Keratinocyte (primary cell): ENCODE results near the gene MAGI2. TPM values are rescaled to one million over a fixed set of nuclear protein-coding genes. Genes with fewer than 3 reads are reported as not detected.

ENCODE experiments used
- DNase-seq: peaks from one replicate; pipeline ENCODE4 v3.0.0-alpha.2; 2011; ENCODE audit warnings: low read depth, missing footprints, low spot score
- FAIRE-seq: peaks from 2 replicates; lab custom pipeline; 2011; peaks lifted over from hg19 to GRCh38; lab: Jason Lieb, UNC
- H2AFZ ChIP-seq: 2 replicates; pipeline ENCODE4 v1.6.0; 2012; ENCODE audit warnings: low read length, control low read depth, inconsistent platforms; ENCODE audit not compliant: control insufficient read depth
- H3K27ac ChIP-seq: 2 replicates; pipeline ENCODE4 v1.5.1; 2011; ENCODE audit warnings: low read length; ENCODE audit not compliant: control insufficient read depth, insufficient read depth
- H3K27me3 ChIP-seq: 3 replicates; pipeline ENCODE4 v1.6.0; 2011; ENCODE audit warnings: low read length; ENCODE audit not compliant: control insufficient read depth, insufficient read depth; ENCODE audit errors: extremely low read depth
- H3K36me3 ChIP-seq, 2 experiments: 2 replicates in 1 of 2; 3 replicates in 1 of 2; pipeline ENCODE4 v1.5.1; 2011; ENCODE audit warnings: low read length in 2 of 2, mild to moderate bottlenecking in 1 of 2; ENCODE audit not compliant: control insufficient read depth in 2 of 2, insufficient read depth in 2 of 2; ENCODE audit errors: extremely low read depth in 1 of 2
- H3K4me1 ChIP-seq: 3 replicates; pipeline ENCODE4 v1.5.1; 2011; ENCODE audit warnings: low read length; ENCODE audit not compliant: control insufficient read depth, insufficient read depth; ENCODE audit errors: extremely low read depth
- H3K4me2 ChIP-seq: 3 replicates; pipeline ENCODE4 v1.6.0; 2011; ENCODE audit warnings: low read depth, low read length; ENCODE audit not compliant: control insufficient read depth, insufficient read depth; ENCODE audit errors: extremely low read depth
- H3K4me3 ChIP-seq, 3 experiments: fragments of 200-600 bp in 1 of 3; sonication (generic) in 1 of 3; 2 replicates in 2 of 3; 3 replicates in 1 of 3; pipeline ENCODE4 v1.5.1; 2011 to 2016; ENCODE audit warnings: low read length in 3 of 3, mild to moderate bottlenecking in 3 of 3, control low read depth in 2 of 3, inconsistent platforms in 1 of 3, low read depth in 1 of 3, mixed read lengths in 1 of 3, mixed run types in 1 of 3, moderate library complexity in 1 of 3; ENCODE audit not compliant: control insufficient read depth in 2 of 3, insufficient read depth in 2 of 3; ENCODE audit errors: extremely low read depth in 1 of 3
- H3K79me2 ChIP-seq: 2 replicates; pipeline ENCODE4 v1.6.0; 2012; ENCODE audit warnings: low read length; ENCODE audit not compliant: control insufficient read depth, insufficient read depth
- H3K9ac ChIP-seq: 3 replicates; pipeline ENCODE4 v1.6.0; 2011; ENCODE audit warnings: low read length; ENCODE audit not compliant: control insufficient read depth, insufficient read depth; ENCODE audit errors: extremely low read depth
- H3K9me1 ChIP-seq: 3 replicates; pipeline ENCODE4 v1.6.0; 2011; ENCODE audit warnings: low read length; ENCODE audit not compliant: control insufficient read depth, insufficient read depth; ENCODE audit errors: extremely low read depth
- H3K9me3 ChIP-seq: 2 replicates; pipeline ENCODE4 v1.5.1; 2012; ENCODE audit warnings: low read depth, low read length; ENCODE audit not compliant: control insufficient read depth
- H4K20me1 ChIP-seq: 3 replicates; pipeline ENCODE4 v1.6.0; 2011; ENCODE audit warnings: low read length; ENCODE audit not compliant: control insufficient read depth, insufficient read depth; ENCODE audit errors: extremely low read depth
- EZH2 ChIP-seq: IDR thresholded peaks from one replicate; pipeline ENCODE4 v1.6.1; 2012; ENCODE audit warnings: inconsistent platforms, mild to moderate bottlenecking, low read length, moderate library complexity
- dilution Hi-C: fragments of 300-500 bp; cut with MboI; formaldehyde crosslinking; loops from one replicate; pipeline ENCODE4 v1.7.0; 2020; ENCODE audit warnings: low sequenced_read_pairs; ENCODE audit not compliant: extremely low pct_ligation_motif_present
- polyA plus RNA-seq, 5 experiments: library from polyadenylated mRNA; depleted of rRNA in 3 of 5; stranded (reverse) in 3 of 5; stranded (forward) in 1 of 5; unstranded in 1 of 5; fragments of >200 nt; gene quantifications; 1 replicate in 1 of 5; 2 replicates in 3 of 5; 3 replicates in 1 of 5; pipeline versions ENCODE4 v1.2.1 to v1.2.3, GENCODE V29; 2011 to 2012; ENCODE audit warnings: missing spikeins in 2 of 5, low read depth in 1 of 5, low replicate concordance in 1 of 5
- TF ChIP-seq, protein P1 (sequence below), 3 experiments: IDR thresholded peaks in 1 of 3; conservative IDR thresholded peaks in 1 of 3; optimal IDR thresholded peaks in 1 of 3; 2 replicates in 2 of 3; 3 replicates in 1 of 3; pipeline versions ENCODE3 to v1.5.1; 2011; ENCODE audit warnings: low read length in 3 of 3, mild to moderate bottlenecking in 3 of 3, moderate library complexity in 2 of 3, control low read depth in 1 of 3, inconsistent platforms in 1 of 3; ENCODE audit not compliant: insufficient read depth in 2 of 3; ENCODE audit errors: extremely low read depth in 1 of 3

Gene MAGI2
- polyA plus RNA-seq, 1 donor (not counting 4 experiments of a cell fraction or from before 2014, with no cell fraction given): 0.07 TPM

- Histone ChIP-seq H3K9ac (no peak overlapping the region), H2AFZ (no peak overlapping the region), H3K27ac (no peak overlapping the region), H4K20me1 (no peaks in the 10 kb centered on the region), H3K4me3 (no peak overlapping the region), H3K9me3 (no peaks in the 10 kb centered on the region), H3K27me3 (no peaks in the 10 kb centered on the region), H3K79me2 (no peaks in the 10 kb centered on the region), H3K9me1 (no peaks in the 10 kb centered on the region), H3K4me1 (no peaks in the 10 kb centered on the region), H3K36me3 (no peaks in the 10 kb centered on the region), H3K4me2 (no peak overlapping the region)
- dilution Hi-C loops: no loop called here
- TF ChIP-seq, protein P1, sequence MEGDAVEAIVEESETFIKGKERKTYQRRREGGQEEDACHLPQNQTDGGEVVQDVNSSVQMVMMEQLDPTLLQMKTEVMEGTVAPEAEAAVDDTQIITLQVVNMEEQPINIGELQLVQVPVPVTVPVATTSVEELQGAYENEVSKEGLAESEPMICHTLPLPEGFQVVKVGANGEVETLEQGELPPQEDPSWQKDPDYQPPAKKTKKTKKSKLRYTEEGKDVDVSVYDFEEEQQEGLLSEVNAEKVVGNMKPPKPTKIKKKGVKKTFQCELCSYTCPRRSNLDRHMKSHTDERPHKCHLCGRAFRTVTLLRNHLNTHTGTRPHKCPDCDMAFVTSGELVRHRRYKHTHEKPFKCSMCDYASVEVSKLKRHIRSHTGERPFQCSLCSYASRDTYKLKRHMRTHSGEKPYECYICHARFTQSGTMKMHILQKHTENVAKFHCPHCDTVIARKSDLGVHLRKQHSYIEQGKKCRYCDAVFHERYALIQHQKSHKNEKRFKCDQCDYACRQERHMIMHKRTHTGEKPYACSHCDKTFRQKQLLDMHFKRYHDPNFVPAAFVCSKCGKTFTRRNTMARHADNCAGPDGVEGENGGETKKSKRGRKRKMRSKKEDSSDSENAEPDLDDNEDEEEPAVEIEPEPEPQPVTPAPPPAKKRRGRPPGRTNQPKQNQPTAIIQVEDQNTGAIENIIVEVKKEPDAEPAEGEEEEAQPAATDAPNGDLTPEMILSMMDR (optimal IDR thresholded peaks at IDR 0.05 in 1 of 3, IDR thresholded peaks at IDR 0.05 in 1 of 3, conservative IDR thresholded peaks at IDR 0.05 in 1 of 3; ENCODE audit: extremely low read depth in 1 of 3, insufficient read depth in 2 of 3, low read length in 3 of 3): no peak
- TF ChIP-seq EZH2: no peak
- DNase-seq (no peak), FAIRE-seq (no peak)
Measured at GRCh38 chr7:78368771-78369170, 1084.7 kb downstream of the MAGI2 start.

DNA sequence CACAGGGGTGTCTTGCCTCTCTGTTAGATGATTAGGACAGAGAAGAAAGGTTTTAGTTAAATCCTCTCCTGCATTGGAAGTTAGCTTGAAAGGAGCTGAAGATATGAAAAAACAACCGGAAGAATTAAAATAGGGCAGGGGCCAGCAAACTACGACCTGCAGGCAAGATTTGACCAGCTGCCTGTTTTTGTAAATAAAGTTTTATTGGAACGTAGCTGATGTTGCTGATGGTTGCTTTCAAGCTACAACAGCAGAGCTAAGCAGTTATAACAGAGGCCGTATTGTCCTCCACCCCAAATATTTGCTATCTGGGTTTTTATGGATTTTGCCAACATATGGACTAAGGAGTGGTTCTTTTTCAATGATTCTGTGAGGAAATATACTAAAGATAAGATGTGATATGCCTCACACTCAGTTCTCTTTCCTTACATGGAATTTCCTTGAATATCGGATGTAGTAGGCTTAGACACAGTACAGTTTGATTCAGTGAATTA is 1086.1 kb downstream of the MAGI2 start:
- no peaks in the 10 kb centered on the region for H3K4me1 ChIP-seq
- no peak for TF ChIP-seq EZH2
- TF ChIP-seq, protein P1 (optimal IDR thresholded peaks at IDR 0.05 in 1 of 3, IDR thresholded peaks at IDR 0.05 in 1 of 3, conservative IDR thresholded peaks at IDR 0.05 in 1 of 3; ENCODE audit: extremely low read depth in 1 of 3, insufficient read depth in 2 of 3, low read length in 3 of 3): no peak
- no peak overlapping the region for H3K9ac ChIP-seq
- H3K9me3 ChIP-seq: no peaks in the 10 kb centered on the region
- no peak overlapping the region for H3K27ac ChIP-seq
- no peak overlapping the region for H2AFZ ChIP-seq
- H3K27me3 ChIP-seq: no peaks in the 10 kb centered on the region
- no peaks in the 10 kb centered on the region for H3K9me1 ChIP-seq
- FAIRE-seq: no peak
- dilution Hi-C loops: no loop called here
- DNase-seq: no peak
- H3K79me2 ChIP-seq: no peaks in the 10 kb centered on the region
- no peaks in the 10 kb centered on the region for H4K20me1 ChIP-seq
- no peak overlapping the region for H3K4me2 ChIP-seq
- no peak overlapping the region for H3K4me3 ChIP-seq
- H3K36me3 ChIP-seq: no peaks in the 10 kb centered on the region
